ENCODE data around the gene XAGE3. TPM values are rescaled to one million over a fixed set of nuclear protein-coding genes. Genes with fewer than 3 reads are reported as not detected.
"Not testable (repeated sequence)": the region's sequence is repeated elsewhere in the genome, so short reads cannot be mapped to it uniquely, and the experiment has no call there.

Gene XAGE3, protein sequence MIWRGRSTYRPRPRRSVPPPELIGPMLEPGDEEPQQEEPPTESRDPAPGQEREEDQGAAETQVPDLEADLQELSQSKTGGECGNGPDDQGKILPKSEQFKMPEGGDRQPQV
- not detected for total RNA-seq

DNA sequence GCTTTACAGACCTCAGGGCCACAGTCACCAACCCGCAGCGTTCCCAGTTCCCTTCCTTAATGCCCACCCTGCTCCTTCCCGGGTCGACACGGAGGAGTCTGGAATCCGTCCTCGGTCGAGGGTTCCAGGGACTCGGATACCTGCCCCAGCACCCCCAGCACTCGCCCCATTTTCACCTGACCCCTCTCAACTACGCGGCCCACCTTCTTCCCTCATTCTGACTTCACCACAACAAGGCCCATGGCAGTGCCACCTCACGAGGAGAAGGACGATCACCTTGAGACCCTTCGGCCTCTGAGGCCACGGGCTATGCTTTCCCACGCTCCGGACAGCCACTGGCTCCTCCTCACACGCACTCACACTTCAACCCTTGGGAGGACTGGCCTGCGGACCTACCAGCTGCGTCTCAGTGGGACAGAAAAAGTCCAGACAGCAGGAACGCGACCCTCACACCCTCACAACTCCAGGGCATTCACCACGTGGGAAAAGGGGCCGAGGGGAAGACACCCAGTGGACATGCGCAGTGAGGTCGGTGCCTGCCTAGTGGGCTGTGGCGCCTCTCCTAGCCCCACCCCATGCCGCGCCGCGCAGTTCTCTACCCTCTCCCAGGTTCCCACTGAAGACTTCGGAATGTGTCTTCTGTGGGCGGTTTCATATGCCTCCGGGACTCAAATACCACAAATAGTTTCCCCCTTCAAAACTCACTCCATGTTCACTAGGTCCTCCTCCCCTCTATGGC, at the start of gene XAGE3:
Gene XAGE3 (minus strand): TSS at position 474 of the 739 bp plus-strand sequence. CDS start 950 bp downstream, outside the sequence.
- no peaks in the 10 kb centered on the region for H3K27me3 ChIP-seq
- no peak within 1 kb of the TSS for H3K27ac ChIP-seq
- no peaks in the 10 kb centered on the region for H3K4me1 ChIP-seq
- 85% methylated on average over 33 of the region's 35 CpGs for WGBS
- H3K4me3 ChIP-seq = no peak within 1 kb of the TSS
- no peaks in the 10 kb centered on the region for H3K9me3 ChIP-seq
- no peaks in the 10 kb centered on the region for H3K36me3 ChIP-seq
- no peak for DNase-seq (ENCODE audit: low spot score in 2 of 2)
- TF ChIP-seq, protein P1, sequence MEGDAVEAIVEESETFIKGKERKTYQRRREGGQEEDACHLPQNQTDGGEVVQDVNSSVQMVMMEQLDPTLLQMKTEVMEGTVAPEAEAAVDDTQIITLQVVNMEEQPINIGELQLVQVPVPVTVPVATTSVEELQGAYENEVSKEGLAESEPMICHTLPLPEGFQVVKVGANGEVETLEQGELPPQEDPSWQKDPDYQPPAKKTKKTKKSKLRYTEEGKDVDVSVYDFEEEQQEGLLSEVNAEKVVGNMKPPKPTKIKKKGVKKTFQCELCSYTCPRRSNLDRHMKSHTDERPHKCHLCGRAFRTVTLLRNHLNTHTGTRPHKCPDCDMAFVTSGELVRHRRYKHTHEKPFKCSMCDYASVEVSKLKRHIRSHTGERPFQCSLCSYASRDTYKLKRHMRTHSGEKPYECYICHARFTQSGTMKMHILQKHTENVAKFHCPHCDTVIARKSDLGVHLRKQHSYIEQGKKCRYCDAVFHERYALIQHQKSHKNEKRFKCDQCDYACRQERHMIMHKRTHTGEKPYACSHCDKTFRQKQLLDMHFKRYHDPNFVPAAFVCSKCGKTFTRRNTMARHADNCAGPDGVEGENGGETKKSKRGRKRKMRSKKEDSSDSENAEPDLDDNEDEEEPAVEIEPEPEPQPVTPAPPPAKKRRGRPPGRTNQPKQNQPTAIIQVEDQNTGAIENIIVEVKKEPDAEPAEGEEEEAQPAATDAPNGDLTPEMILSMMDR (IDR thresholded peaks at IDR 0.05) = no peak
- no peak for TF ChIP-seq EP300 (IDR thresholded peaks at IDR 0.05)
- TF ChIP-seq POLR2AphosphoS5 (IDR thresholded peaks at IDR 0.05) = no peak
- TF ChIP-seq POLR2A (IDR thresholded peaks at IDR 0.05) = no peak

DNA sequence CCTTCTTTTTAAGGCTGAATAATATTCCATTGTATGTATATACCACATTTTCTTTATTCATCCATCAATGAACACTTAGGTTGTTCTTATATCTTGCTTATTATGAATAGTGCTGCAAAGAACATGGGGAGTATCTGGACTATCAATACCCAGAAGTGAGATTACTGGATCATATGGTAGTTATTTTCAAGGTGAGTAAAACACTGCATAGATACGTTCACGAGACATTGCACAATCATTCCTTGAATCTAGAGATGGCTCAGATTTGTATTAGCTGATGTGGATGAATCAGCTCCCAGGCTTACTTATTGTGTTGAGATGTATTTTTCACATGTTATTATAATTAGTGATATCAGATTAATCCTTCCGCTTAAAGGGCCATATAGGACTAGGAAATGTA, 46.8 kb upstream of the XAGE3 start:
- H3K4me3 ChIP-seq; H3K4me1 ChIP-seq; DNase-seq (ENCODE audit: low spot score in 2 of 2); H3K27me3 ChIP-seq; H3K27ac ChIP-seq; H3K9me3 ChIP-seq; H3K36me3 ChIP-seq: not testable (repeated sequence)
- no CpG with 5 or more reads among the region's 3 CpGs for WGBS

DNA sequence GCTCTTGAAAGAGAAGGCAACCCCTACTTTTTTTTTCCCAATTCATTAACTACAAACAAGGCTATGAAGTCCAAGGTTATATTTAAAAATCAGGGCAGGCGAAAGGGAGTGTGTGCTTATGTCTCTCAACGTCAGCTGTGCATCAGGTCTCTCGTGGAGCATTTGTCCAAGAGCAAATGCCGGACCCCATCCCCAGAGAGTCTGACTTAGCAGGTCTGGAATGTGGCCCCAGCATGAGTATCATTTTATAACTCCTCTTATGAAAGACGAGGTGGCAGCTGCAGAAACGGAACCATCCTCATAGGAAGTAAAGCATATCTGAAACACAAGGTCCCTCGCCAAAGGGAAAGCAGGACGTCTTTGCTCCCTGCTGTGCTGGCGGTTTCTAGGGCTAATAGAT, 45.8 kb upstream of the XAGE3 start:
- H3K27ac ChIP-seq; H3K36me3 ChIP-seq; H3K4me1 ChIP-seq; H3K9me3 ChIP-seq; H3K4me3 ChIP-seq; DNase-seq (ENCODE audit: low spot score in 2 of 2); H3K27me3 ChIP-seq: not testable (repeated sequence)
- no CpG with 5 or more reads among the region's 9 CpGs for WGBS

DNA sequence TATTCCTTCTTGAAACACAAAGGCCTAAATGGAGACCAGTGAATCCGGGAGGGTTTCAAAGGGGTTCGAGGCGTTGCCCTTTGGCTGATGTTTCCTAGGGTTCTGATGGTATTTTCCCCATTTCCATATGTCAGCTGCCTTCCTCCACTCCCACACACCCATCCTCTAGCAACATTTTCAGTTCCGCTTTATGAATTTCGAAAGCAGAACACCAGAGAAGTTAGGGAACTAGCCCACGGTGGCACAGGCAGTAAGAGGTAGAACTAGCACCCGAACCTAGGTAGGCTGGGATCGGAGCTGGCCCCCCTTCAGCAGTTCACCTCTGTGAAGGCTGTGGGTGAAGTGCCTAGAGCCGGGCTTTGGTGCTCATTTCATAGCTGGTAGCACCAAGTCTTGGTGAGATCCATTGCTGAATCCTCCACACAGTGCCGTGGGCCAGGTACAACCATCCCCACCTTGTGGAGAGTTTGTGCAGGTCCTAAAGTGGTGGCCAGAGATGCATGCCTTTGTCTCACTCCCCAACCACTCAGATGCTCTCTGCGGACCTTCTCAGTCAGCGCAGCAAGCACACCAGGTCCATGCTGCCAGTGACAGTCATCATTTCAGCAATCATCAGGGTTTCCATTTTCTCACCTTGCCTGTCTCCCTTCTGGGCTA, 41.6 kb upstream of the XAGE3 start:
- DNase-seq (ENCODE audit: low spot score in 2 of 2); H3K27ac ChIP-seq; H3K27me3 ChIP-seq; H3K36me3 ChIP-seq; H3K4me1 ChIP-seq; H3K4me3 ChIP-seq; H3K9me3 ChIP-seq: not testable (repeated sequence)
- WGBS = no CpG with 5 or more reads among the region's 12 CpGs

DNA sequence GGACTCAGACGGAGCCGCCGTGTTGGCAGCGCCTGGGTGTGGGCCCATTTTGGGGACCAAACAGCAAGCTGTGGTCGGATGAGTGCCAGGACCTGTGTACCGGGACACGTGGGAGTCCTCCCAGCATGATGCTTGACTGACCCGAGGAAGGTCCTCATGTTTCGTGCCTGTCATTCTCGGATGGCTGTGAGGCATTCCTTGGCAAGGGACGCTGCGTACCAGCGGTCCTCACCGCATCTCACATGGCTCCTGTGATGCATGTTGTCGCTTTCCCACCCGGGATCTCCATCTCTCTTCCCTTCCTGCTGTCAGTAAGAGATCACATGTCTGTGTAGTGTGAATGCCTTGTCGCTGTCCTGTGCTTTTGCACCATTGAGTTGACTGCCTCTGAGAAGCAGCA, 40.0 kb upstream of the XAGE3 start:
- H3K36me3 ChIP-seq = not testable (repeated sequence)
- WGBS = no CpG with 5 or more reads among the region's 17 CpGs

DNA sequence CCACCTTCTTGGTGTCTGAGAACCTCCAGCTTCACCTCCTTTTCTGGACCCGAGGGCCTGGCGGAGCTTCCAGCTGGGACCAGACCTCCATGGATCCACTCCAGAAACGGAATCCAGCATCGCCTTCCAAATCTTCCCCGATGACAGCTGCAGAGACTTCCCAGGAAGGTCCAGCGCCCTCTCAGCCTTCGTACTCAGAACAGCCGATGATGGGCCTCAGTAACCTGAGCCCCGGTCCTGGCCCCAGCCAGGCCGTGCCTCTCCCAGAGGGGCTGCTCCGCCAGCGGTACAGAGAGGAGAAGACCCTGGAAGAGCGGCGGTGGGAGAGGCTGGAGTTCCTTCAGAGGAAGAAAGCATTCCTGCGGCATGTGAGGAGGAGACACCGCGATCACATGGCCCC, 39.3 kb upstream of the XAGE3 start:
- H3K4me3 ChIP-seq; H3K4me1 ChIP-seq; DNase-seq (ENCODE audit: low spot score in 2 of 2); H3K27ac ChIP-seq; H3K9me3 ChIP-seq; H3K27me3 ChIP-seq; H3K36me3 ChIP-seq: not testable (repeated sequence)
- WGBS = no CpG with 5 or more reads among the region's 17 CpGs

More for the DNA sequence above, 40.0 kb upstream of the XAGE3 start:
- H3K27ac ChIP-seq; DNase-seq (ENCODE audit: low spot score in 2 of 2); H3K4me1 ChIP-seq; H3K9me3 ChIP-seq; H3K4me3 ChIP-seq; H3K27me3 ChIP-seq: not testable (repeated sequence)

DNA sequence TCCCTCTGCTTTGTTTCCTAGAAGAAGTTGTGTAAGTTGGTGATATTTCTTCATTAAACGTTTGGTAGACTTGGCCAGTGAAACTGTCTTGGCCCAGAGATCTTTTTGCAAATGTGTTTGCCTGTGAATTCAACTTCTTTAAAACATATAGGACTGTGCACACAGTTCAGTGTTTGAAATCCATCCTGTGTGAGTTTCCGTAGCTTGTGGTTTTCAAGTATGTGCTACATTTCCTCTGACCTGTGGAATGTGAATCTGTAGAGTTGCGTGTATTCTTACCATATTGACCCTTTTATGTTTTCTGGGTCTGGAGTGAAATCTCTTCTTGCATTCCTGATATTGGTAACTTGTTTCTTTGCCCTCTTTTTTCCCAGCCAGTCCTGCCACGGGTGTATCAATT, 38.2 kb upstream of the XAGE3 start:
- not testable (repeated sequence) for H3K27me3 ChIP-seq; DNase-seq (ENCODE audit: low spot score in 2 of 2); H3K27ac ChIP-seq; H3K4me3 ChIP-seq; H3K36me3 ChIP-seq; H3K4me1 ChIP-seq; H3K9me3 ChIP-seq
- no CpG with 5 or more reads among the region's 4 CpGs for WGBS

DNA sequence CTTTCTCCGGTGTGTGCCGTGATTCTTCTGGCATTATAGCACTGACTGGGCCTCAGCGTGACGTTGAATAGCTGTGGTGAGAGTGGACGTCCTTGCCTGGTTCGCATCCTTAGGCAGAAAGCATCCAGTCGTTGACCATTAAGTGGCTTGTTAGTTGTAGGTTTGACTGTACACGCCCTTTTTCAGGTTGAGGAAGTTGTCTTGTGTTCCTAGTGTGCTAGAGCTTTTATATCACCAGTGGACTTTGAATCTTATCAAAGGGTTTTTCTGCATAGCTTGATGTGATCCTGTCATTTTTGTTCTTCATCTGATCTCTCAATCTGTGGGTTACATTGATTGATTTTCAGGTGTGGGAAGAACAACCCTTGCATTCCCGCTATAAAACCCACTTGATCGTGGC, 37.6 kb upstream of the XAGE3 start:
- no CpG with 5 or more reads among the region's 10 CpGs for WGBS
- not testable (repeated sequence) for H3K4me1 ChIP-seq

DNA sequence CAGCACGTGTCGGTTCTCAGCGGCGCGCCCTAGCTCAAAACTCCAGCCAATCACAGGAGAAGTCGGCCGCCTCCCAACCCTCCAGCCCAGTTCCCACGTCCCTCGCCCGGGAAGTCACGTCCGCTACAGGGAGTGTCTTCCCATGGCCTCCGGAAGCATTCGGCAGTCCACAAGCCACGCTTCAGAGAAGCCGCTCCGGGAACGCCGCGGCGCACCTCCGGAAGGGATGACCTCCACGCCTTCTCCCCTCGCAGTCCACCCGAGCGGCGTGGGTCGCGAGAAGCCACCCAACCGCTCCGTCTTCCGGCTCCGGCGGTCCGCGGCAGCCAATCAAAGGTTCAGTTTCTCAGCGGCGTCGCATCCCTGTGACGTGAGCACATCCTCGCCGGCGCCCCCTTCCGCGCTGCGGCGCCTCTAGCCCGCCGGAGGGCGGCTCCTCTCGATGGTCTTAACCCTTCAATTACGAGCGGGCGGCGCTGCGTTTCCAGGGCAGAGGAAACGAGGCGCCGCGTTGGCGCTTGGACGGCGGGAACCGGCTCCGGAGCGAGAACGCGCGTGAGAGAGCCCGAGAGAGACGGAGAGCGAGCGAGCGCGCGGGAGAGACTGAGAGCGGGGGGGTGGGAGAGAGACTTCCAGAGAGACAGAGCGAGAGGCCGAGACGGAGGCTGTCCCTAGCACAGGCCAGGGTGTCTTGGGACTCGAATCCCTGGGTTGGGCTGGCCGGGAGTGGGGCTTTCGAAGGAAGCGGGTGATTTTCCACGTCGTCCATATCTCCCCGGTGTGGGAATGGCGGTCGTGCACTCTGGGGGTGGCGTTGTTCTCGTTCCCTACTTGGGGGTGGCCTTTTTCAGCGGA, 29.2 kb upstream of the XAGE3 start, which contains the start of gene FAM156B:
Gene FAM156B (plus strand): TSS at position 476 of the 855 bp plus-strand sequence. CDS start 9,896 bp downstream, outside the sequence.
- no CpG with 5 or more reads among the region's 92 CpGs for WGBS
- H3K36me3 ChIP-seq; H3K27me3 ChIP-seq; H3K4me3 ChIP-seq; H3K4me1 ChIP-seq; H3K9me3 ChIP-seq; DNase-seq (ENCODE audit: low spot score in 2 of 2); H3K27ac ChIP-seq: not testable (repeated sequence)

More for the DNA sequence above, 37.6 kb upstream of the XAGE3 start:
- H3K27ac ChIP-seq; H3K27me3 ChIP-seq; DNase-seq (ENCODE audit: low spot score in 2 of 2); H3K9me3 ChIP-seq; H3K36me3 ChIP-seq; H3K4me3 ChIP-seq: not testable (repeated sequence)

DNA sequence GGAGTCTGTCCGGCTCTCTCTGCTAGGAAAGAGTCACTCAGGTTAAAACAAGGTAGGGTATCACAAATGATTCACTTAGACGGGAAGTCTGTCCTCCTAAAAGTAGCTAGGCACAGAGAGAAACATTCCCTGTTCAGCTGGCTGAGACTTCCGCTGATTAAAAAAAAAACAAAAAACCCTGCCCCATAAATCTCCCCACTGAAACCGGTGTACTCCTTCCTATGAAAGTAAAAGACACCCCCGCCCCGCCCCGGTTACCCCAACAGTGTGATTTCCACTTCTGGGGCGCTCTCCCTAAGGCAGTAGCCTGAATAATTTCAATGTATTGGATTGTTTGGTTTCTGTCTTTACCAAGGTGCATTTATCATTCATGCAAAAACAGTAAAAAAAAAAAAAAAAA, 28.6 kb upstream of the XAGE3 start:
- not testable (repeated sequence) for H3K27ac ChIP-seq; H3K27me3 ChIP-seq; H3K4me3 ChIP-seq; H3K4me1 ChIP-seq; DNase-seq (ENCODE audit: low spot score in 2 of 2); H3K9me3 ChIP-seq; H3K36me3 ChIP-seq
- WGBS = no CpG with 5 or more reads among the region's 8 CpGs

DNA sequence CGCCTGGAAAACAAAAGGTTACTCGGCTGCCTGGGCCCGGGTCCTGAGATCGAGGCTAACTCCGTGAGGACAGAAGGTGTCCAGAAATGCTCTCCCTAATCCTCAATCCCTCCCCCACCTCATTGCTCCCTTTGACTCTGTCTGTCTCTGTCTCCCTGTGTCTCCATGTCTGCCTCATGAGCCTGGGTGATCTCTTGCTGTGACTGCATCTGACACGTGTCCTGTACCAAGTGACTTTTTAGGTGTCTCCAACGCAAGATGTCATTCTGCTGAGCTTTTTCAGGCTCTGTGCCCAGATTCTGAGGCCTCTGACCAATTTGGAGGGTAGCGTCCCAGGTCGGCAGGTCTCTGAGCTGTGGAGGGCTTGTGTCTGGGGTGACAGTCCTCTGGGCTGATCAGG, 20.2 kb upstream of the XAGE3 start:
- WGBS = no CpG with 5 or more reads among the region's 9 CpGs
- H3K27ac ChIP-seq; H3K4me1 ChIP-seq; H3K27me3 ChIP-seq; DNase-seq (ENCODE audit: low spot score in 2 of 2); H3K9me3 ChIP-seq; H3K36me3 ChIP-seq; H3K4me3 ChIP-seq: not testable (repeated sequence)

DNA sequence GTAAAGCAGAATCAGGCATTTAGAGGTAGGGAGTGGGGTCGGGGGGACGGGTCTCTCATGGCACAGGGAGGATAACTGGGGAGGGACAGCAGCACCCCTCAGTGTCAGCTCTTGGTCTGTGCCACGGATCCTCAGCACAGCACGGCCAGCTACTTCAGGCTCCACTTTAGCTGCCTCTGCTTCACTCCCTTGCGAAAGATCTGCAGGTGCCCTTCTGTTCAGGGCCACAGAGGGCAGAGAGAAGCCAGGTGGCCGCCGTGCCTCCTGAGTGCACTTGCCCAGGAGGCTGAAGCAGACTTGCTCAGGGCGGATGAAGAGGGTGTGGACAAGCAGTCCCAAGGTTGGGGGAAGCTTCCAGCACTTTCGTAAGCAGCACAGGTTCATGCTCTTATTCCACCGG, 19.6 kb upstream of the XAGE3 start:
- H3K9me3 ChIP-seq; H3K4me3 ChIP-seq; DNase-seq (ENCODE audit: low spot score in 2 of 2); H3K36me3 ChIP-seq; H3K27me3 ChIP-seq; H3K27ac ChIP-seq; H3K4me1 ChIP-seq: not testable (repeated sequence)
- no CpG with 5 or more reads among the region's 10 CpGs for WGBS

Measured in suprapubic skin (tissue), 4 donors.